IPS-NIHi11 (cell line): ENCODE data around the gene TMEM272.

ENCODE experiments used
- DNase-seq: peaks from one replicate; pipeline ENCODE4 v3.0.0; 2012; ENCODE audit warnings: mixed read lengths, low spot score

The TMEM272 gene

DNA sequence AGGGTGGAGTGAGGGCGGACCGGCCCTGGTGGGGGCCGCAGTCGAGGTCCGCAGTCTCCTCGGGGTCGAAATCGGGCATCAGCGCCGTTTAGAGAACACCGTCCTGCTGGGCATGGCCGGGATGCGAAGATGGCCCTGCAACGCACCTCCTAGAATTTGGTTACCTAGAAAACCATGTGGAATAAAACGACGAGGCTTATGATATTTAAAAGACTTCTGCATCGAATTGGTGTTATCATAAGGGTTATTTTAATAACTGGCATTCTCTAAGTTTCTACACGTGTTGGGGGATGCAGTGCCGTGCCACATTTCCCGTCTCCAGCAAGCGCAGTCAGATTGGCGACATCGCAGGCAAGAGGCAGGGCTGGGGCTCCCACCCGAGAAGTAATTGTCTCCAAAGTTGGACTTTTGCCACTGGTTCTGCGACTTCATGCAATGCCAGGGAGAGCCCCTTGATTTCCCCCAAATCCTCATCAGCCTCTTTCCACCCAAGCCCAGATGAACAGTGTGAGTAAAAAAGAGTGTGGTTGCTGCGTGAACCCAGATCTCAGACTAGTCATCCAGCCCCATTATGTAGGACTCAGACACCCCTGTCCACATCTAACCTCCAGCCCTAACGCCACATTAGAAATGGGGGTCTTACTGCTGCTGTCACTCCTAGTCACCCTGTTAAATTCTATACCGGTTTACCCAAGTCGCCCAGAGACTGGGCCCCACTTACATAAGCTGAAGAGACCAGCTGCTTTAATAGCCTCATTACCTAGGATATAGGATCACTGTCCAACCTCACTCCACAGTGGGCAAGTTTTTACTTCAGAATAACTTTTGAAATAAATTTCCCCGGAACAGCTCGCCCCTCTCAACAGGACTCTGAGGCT, 40.4 kb downstream of the TMEM272 start:
- no peak for DNase-seq

DNA sequence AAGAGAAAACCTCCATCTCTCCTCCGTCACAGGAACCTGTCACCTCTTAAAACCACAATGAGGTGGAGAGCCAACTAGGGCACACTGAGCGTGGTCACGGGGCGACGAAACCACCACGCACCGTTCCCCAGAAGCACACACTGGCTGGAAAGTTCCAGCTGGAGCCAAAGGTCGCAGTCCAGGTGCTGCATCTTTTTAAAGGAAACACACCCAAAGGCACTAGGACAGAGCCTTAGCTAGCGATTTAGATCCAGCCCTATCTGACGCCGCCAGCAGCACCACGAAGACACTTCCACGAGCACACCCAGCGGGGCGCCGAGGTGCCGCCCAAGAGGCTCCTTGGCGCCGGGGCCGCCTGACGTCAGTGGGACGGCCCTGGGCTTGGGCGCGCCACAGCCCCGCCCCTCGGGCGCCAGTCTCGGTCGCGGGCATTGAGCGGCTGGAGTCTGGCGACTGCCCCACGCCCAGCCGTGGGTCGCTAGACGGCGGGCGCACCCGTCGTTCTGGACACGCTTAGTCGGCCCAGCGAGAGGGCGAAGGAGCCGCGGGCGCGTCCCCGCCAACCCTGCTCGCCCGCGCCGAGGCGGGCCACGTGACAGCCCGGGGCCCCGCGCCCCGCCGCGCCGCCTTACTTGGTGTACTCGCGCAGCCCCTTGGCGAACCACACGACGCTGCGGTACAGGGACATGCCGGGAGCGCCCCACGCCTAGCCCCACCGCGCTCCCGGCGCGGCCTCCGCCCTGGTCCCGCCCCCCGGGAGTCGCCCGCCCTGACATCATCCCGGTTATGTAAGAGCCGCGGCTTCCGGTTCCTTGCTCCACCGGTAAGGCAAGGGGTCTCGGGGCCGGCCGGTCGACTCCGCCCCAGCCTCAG, 41.3 kb downstream of the TMEM272 start, which contains the start of gene DHRS12:
Gene DHRS12, minus strand, starts transcription at position 742 of the 873 bp plus-strand sequence. CDS start 4,504 bp downstream, outside the sequence.
- peak; percentile 96 for DNase-seq

DNA sequence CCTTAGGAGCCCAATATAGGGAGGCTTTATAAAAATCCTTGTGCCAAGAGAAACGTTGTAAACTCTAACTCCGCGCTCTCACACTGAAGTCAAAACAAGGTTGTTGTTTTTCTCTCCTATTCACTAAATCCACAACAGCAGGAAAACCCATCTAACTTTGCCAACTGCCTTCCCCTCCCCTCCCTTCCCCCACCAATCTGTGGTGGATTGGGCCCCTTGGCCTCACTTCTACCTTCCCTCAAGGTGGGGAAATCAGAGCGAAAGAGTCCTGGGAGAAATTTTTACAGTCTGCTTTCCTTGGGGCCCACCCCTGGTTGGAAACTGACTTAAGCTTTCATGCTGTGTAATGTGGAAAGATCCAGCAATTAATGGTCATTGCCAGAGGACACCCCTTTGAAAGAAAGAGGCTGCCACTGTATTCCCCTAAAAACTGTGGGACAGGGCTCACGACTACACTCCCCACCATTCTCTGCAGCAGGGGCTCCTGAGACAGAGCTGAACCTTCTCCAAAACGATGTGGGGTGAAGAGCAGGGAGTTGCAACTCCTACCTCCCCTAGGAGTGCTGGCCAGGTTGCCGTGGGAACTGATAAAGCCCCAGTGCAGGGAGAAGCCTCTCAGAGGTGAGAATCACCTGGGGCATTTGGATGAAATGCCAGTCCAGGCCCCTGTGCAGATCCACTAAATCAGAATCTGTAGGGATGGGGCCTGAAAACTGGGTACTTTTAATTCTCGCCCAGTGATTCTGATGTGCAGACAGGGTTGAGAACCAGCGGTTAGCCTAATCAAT, 42.2 kb downstream of the TMEM272 start:
- DNase-seq: no peak

DNA sequence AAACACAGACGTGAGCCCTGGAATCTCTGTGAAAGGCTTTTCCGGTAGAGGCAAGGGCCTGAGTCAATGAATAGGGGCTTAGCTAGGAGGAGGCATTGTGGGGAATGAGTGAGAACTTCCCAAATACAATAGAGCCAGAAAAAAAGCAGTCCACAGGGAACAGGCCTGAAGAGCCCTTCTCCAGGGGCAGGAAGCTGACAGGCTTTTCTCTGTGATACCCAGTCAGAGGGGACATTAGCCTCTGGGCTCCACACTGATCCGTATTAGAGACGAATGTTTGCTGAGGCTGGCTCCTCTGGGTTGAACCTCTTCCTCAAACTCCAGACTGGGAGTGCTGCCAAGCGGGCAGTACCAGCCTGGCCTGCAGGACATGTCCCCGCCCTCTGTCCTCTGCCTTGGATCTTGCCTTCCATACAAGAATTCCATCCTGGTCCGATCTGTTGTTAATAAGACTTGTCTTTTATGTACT, 43.3 kb downstream of the TMEM272 start:
- no peak for DNase-seq

DNA sequence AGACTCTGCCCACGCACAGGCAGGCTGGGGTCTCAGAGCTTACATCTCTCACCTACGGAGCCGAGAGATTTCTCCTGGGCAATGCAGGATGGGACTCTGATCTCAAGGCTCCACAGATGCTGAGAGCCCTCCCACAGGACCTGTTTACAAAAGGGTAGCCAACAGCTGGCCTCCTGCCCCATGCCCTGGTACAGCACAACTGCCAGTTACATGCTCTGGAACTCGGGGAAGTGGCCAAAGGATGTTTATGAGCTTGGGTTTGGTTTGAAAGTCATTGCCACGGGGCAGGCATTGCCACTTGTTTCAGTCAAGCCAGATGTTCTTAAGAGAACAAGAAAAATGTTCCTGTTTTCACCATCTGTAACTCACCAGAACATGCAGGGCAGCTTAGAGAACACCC, 44.5 kb downstream of the TMEM272 start:
- no peak for DNase-seq

DNA sequence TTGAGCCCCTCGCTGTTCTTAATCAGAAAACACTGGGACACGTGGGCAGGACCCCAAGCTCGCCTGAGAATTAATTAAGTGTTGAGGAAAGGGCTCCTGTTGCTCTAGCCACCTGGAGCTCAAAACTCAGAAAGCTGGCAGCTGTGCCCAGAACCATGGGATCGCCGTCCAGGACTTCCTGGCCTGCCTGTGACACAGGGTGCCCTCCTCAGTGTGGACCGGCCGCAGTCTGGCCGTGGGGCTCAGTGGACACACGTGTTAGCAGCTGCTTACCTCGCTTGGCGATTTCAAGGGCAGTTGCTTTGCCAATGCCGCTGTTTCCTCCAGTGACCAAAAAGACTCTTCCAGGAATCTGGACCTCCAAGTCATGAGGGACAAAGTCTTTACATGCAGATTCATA, 45.7 kb downstream of the TMEM272 start:
- no peak for DNase-seq

DNA sequence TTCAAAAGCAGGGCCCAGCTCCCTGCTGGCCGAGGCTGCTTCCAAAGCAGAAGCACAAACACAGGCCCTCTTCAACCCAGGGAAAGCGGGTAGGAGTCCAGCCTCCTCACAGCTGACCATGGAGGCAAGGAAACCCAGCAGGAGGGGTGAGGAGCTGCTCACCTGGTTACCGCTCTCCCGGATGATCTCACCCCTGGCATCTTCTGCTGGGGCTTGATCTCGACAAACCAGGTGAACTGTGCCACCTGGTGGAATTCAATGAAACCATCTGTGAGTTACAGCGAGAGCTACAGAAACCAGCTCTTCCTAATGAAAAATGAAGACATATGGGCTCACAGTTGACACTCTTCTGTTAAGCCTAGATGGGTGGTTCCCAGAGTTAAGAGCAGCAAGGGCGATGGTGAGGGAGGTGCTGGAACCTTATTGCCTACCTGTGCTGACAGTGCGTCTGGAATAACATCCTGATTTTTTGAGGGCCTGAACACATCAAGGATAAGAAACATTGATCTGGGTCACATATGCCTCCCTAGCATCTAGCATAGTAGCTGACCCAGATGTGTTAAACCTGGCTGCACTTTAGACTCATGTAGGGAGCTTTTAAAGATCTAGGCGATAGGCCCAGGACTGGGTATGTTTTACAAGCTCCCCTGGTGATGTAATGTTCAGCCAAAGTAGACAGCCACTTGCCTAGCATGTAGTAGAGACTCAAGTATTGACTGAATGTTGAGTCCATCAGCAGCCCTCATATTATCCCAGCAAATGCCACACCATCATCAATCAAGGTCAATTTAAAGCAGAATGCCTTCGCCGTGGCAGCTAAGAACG, 47.1 kb downstream of the TMEM272 start:
- peak; percentile 78 for DNase-seq

DNA sequence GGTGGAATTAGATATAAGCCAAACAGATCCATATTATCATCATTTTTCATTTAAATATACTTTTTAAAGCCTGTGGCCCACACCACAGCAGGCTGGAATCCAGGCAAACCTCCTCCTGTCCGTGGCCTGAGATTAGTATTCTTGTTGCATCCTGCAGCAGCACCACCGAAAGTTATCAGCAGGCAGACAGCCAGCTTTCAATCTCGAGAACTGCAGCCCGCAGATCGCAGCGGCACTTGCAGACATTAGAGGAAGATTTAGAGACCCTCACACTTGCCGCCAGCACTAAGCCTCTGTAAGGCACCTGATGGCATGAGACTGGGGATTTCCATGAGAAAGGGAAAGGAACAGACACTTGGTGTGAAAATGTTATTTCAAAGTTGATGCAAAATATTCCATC, 48.4 kb downstream of the TMEM272 start:
- no peak for DNase-seq

DNA sequence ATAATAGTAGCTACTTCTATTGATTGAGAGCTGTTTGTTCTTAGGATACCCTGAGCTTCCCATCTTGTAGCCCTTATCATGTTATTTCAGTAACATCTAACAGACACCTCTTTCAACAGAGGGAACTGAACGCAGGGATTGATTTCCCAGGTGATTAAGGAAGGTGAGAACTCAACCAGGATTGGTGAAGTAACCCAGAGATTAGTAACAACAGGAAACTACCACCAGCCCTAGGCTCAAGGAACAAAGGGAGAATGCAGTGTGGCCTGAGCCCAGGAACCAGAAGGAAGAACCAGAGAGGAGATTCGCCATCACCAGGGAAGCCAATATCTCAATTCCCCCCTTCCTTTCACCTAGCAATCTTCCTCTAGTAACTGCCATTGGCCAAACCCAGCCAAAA, 49.6 kb downstream of the TMEM272 start:
- no peak for DNase-seq

DNA sequence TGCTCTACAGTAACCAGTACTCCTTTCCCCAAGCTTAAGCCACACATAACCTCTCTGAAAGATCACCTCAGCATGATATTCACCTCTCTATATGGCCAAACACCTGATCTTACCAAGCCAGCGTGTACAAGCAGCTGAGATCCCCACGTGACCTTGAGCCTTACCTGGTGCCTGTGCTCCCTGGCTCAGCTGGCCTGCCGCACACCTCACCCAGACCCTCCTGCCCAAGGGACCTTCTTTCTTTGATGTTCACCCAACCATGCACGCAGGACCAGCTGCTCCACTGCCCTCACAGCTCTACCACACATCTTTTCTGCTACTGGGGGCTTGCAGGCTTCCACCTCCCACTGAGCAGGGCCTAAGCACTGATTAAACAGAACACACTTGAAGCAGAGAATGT, 50.0 kb downstream of the TMEM272 start:
- DNase-seq: no peak

DNA sequence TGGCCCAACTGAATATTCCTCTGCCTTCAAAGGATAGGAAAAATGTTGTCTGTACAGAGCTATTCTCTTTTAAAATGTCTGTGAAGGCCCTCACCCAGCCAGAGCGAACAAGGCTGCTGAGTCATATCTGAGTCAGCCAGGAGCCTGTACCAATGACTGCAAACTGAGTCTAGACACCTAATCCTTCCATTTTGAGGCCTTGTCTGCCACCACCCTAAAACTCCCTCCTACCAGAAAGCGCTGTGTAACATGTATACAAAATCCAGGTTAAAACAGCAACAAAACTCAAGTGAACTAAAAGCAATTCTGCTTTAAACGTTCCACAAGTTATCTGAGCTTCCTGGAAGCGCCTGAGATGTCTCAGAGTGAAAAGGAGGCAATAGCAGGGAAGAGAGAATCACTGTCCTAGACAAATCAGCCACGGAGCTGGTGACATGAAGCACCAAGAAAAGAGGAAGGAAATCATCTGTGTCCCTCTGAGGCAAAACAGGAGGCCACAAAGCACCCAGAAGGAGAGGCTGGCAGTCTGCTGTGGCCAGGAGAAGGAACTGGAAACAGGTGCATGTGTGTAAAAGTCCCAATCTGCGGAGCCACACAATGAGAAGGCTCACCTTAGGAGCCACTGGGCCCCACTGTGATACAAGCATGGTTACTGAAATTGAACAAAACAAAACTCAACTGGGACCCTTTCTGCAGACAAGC, 51.3 kb downstream of the TMEM272 start:
- DNase-seq: no peak

DNA sequence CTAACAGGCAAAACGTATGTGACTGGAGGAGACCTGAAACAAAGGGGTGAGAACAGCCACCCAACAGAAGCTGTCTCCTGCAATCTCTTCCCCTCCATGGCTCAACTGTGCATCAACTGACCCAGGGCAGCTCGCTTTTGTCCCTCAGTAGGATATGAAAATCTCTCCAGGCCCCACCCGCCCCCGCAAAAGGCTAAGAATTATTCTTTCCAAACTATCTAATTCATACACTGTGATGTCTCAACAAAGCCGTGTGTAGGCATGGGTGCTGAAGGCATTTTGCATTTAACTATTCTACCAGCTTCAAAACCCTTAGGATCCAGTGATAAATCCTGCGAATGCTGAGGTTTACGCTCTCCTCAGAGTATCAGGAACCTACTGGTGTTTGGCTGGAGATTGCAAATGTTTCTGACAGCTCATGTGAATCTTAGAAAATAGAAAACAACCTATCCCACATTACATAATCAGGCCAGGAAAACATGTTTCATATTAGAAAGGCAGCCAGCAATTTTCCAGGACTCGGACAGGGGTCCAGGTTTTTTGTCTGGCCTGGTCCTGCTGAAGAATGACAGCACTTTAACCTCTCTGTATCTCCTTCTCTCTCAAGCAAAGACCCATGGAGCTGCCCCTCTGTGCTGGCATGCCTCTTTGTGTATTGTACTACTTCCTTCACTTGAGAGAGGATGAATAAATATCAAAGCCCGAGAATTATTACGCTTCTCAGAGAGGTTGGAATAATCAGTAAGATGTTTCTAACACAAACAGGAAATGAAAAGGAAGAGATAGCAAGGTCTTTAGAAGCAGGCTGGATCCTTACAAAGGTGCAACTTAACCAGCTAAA, 58.3 kb downstream of the TMEM272 start:
- DNase-seq: no peak

DNA sequence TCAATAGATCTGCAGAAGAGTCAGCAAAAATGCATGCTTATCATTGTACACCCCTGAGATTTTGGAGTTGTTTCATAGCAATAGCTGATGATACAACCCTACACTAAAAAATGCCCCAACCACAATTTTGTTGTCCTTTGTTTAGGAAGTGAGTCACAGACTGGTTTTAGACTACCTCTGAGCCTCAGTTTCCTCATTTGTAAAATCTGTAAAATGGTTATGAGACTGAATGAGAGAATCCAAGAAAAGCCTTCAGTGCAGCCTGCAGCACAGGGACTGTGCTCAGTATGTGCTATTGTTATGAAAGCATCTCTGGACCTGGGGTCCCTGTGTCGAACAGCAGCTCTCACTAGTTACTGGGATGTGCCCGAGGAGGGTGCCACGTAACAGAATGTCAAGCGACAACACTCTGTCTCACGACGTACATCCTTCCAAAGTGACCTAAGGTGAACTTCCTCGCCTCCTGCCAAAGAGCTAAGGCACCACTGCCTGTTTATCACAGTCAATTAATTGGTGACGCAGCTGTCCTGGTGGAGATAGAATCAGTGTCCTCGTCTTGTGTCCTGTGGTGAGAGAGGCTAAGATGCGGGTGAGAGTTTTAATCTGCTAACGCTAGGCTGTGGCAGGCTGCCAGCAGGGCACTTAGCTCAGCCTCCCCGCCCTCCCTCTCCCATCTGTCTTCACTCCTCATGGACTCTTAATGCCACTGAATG, 59.1 kb downstream of the TMEM272 start:
- no peak for DNase-seq

DNA sequence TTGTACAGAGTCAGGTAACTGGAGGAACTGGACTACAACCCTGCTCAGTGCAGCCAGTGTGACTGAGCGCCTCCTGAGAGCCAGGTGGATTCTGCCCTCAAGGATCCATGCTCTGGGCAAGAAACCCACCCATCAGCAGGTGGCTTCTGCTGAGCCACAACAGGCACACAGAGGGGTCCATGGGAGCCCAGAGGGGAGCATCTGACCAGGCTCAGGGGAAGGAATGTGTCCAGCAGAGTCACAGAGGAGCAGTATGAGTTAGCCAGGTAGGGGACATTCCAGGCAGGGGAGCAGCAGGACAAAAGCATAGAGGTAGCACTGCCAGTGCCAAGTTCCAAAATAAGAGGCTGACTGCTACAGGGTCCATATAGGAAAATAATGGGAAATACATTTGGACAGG, 60.9 kb downstream of the TMEM272 start:
- no peak for DNase-seq

DNA sequence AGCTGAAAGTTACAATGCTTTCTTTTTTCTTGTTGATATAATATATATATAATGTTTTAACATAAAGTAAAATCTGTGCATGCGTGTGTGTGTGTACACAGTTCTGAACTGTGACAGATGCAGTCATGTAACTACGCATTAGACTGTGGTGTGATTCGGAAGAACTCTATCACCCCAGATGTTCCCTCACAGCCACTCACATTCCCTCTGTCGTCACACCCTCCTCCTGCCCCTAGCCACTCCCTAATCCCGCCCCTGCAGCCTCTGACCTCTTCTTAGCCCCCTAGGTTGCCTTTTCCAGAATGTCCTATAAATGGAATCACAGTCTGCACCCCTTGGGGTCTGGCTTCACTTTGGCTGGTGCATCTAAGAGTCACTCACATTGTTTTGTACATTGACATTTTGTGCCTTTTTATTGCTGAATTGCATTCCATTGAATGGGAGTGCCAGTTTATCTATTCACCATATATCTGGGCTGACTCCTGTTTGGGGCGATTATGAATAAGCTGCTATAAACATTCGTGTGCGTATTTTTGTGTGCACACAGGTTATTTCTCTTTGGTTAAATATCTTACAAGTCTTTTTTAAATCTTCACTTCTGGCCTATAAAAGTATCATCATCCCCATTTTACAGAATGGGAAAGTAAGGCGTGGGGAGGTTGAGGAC, 61.4 kb downstream of the TMEM272 start:
- no peak for DNase-seq

DNA sequence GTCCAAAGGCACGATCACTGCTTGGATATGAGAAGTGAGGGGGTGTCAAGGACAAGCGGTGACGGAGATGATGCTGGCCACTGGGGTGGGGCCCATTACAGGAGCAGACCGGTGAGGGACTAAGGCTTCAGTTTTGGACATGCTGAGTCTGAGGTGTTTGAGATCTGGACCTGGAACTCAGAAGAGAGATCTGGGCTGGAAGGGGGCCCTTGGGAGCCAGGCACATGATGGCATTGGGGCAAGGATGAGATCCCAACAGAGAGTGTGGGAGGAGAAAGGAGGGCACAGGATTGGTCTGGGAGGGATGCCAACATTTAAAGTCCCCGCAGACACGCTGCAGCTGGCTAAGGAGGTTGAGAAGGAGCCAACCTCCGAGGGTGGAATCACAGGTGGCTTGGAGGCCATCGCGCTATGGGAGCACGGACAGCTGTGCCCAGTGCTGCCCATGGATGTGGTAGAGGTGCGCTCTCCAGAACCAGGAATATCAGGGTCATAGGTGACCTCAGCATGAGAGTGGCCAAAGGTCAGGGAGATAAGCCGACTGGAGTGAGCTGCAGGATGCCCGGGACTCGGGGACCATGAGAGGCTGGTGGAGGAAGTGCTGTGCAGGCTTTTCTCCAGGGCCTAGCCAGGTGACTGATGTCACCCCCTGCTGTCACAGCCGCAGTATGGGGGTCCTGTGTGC, 62.8 kb downstream of the TMEM272 start:
- DNase-seq: no peak

DNA sequence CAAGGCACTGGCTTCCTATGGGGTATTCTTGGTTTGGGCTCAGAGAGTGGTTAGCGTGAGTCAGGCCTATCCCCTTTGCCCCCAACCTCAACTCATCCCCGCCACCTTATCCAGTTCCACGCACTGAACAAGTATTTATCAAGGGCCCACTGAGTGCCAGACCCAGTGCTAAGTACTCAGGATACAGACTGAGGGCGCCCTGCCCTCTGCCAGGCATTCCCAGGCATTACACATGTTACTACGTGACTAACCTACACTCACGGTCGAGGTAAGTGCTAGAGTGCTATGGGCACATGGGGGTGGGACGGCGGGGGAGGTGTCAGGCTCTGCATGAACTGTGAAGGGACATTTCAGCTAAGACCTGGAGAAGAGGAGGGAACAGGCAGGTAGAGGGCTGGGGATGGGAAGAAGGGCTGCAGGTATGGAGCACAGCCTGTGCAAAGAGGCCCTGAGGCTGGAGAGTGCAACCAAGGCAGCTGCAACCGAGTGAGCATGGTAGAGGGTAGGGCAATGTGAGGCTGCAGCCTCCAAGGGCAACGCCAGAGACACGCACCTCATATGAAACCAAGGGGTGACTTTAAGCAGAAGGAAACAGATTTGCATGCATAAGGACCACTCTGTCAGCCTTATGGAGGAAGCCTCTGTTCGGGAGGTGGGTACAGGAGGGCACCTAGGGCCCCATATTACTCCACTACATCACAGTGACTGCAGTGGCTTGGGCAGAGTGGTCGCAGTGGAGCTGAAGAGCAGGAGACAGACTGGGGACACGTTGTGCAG, 63.5 kb downstream of the TMEM272 start:
- DNase-seq: peak; percentile 64
